HepG2 (cell line): Measurements from ENCODE around the gene ANKRD65. TPM values are rescaled to one million over a fixed set of nuclear protein-coding genes. Genes with fewer than 3 reads are reported as not detected.

Source experiments
- ATAC-seq: fragments of 200-7000 bp; cut with Tn5 transposase; 3 replicates; pipeline ENCODE4 v1.9.1; 2020; ENCODE audit warnings: mild to moderate bottlenecking, moderate library complexity
- BruUV-seq: library from RNA; stranded (reverse); fragments of 400-500 nt; replicated peaks from 2 replicates; lab custom pipeline; 2021; lab: Mats Ljungman, UMichigan
- CTCF ChIA-PET: fragments of 300-600 bp; formaldehyde crosslinking; extraction: SDS; loops from one replicate; lab custom pipeline; 2021; ENCODE audit warnings: low total read pairs, inconsistent platforms, low intra/inter-chr PET ratio; lab: Yijun Ruan, JAX
- POLR2A ChIA-PET: fragments of 350-600 bp; sonication (Branson Sonifier 250); formaldehyde crosslinking; loops from one replicate; lab custom pipeline; 2020; ENCODE audit warnings: antibody characterized with exemption, inconsistent platforms; lab: Yijun Ruan, JAX
- DNase-seq: peaks from one replicate; pipeline ENCODE4 v3.0.0-alpha.2; 2015; ENCODE audit warnings: low spot score
- FAIRE-seq: peaks from 3 replicates; lab custom pipeline; 2011; peaks lifted over from hg19 to GRCh38; lab: Jason Lieb, UNC
- H2AFZ ChIP-seq: one replicate; pipeline ENCODE4 v1.6.1; 2011; ENCODE audit warnings: low read length, inconsistent platforms
- H3K27ac ChIP-seq: fragments of 300-600 bp; 3 replicates; pipeline ENCODE4 v1.8.0; 2011; ENCODE audit warnings: mixed run types, mild to moderate bottlenecking, mixed read lengths, low read length, inconsistent platforms; ENCODE audit not compliant: insufficient read depth; ENCODE audit errors: extremely low read length
- H3K27me3 ChIP-seq, 2 experiments: fragments of 200-600 bp in 1 of 2; 2 replicates in 1 of 2; 3 replicates in 1 of 2; pipeline versions ENCODE4 v1.6.0 to v1.8.0; 2011; ENCODE audit warnings: low read length in 2 of 2, mild to moderate bottlenecking in 2 of 2, moderate library complexity in 2 of 2, inconsistent platforms in 1 of 2; ENCODE audit not compliant: insufficient read depth in 2 of 2, control insufficient read depth in 1 of 2
- H3K36me3 ChIP-seq, 2 experiments: fragments of 200-600 bp in 1 of 2; replicated peaks in 1 of 2; 2 replicates in 1 of 2; 3 replicates in 1 of 2; pipeline versions ENCODE4 v1.5.1 to v1.8.0; 2011; ENCODE audit warnings: low read length in 2 of 2, inconsistent platforms in 1 of 2; ENCODE audit not compliant: insufficient read depth in 2 of 2, control insufficient read depth in 1 of 2
- H3K4me1 ChIP-seq: 2 replicates; pipeline ENCODE4 v1.5.1; 2012; ENCODE audit warnings: low read length, inconsistent platforms; ENCODE audit not compliant: insufficient read depth
- H3K4me2 ChIP-seq: 2 replicates; pipeline ENCODE4 v1.6.0; 2011; ENCODE audit warnings: low read depth, low read length, inconsistent platforms
- H3K4me3 ChIP-seq, 3 experiments: fragments of 200-600 bp in 1 of 3; sonication (generic), shearing (Covaris generic) in 1 of 3; replicated peaks in 1 of 3; 2 replicates each; pipeline ENCODE4 v1.5.1; 2011 to 2016; ENCODE audit warnings: low read length in 3 of 3, inconsistent platforms in 2 of 3, low read depth in 2 of 3, mild to moderate bottlenecking in 2 of 3, control low read depth in 1 of 3, mixed read lengths in 1 of 3; ENCODE audit not compliant: insufficient read depth in 1 of 3
- H3K79me2 ChIP-seq: one replicate; pipeline ENCODE4 v1.6.1; 2011; ENCODE audit warnings: low read length, inconsistent platforms; ENCODE audit not compliant: insufficient read depth
- H3K9ac ChIP-seq: 2 replicates; pipeline ENCODE4 v1.6.0; 2011; ENCODE audit warnings: mild to moderate bottlenecking, low read depth, low read length, inconsistent platforms; ENCODE audit not compliant: insufficient read depth
- H3K9me3 ChIP-seq: 2 replicates; pipeline ENCODE4 v1.5.1; 2012; ENCODE audit warnings: mild to moderate bottlenecking, low read length
- H4K20me1 ChIP-seq: 2 replicates; pipeline ENCODE4 v1.6.0; 2011; ENCODE audit warnings: inconsistent platforms, mild to moderate bottlenecking, low read length, moderate library complexity; ENCODE audit not compliant: insufficient read depth
- ARNT2 ChIP-seq: sonication (generic); formaldehyde crosslinking; IDR thresholded peaks from 2 replicates; pipeline ENCODE4 v1.8.0; 2022; ENCODE audit warnings: mild to moderate bottlenecking, low read depth, missing genetic modification reagents, moderate library complexity
- IRF2 ChIP-seq: IDR thresholded peaks from 2 replicates; pipeline ENCODE4 v1.6.1; 2018; ENCODE audit warnings: missing genetic modification reagents, missing compliant biosample characterization
- NCOR1 ChIP-seq: fragments of 200-600 bp; sonication (generic); IDR thresholded peaks from 2 replicates; pipeline ENCODE4 v1.7.0; 2017; ENCODE audit warnings: antibody characterized with exemption, low read length, borderline replicate concordance
- POLR2AphosphoS5 ChIP-seq: IDR thresholded peaks from 2 replicates; pipeline ENCODE4 v1.6.1; 2012; ENCODE audit warnings: low read depth, low read length
- RBFOX2 ChIP-seq: fragments of 200-400 bp; formaldehyde crosslinking; IDR thresholded peaks from 2 replicates; pipeline ENCODE4 v1.6.1; 2017; ENCODE audit warnings: low read depth, mild to moderate bottlenecking, low read length
- SAFB2 ChIP-seq: sonication (generic); formaldehyde crosslinking; IDR thresholded peaks from 2 replicates; pipeline ENCODE4 v1.5.1; 2020; ENCODE audit warnings: missing genetic modification reagents, low read depth, mild to moderate bottlenecking, borderline replicate concordance
- SMYD3 ChIP-seq: sonication (generic); formaldehyde crosslinking; IDR thresholded peaks from 2 replicates; pipeline ENCODE4 v1.8.1; 2023; ENCODE audit warnings: mild to moderate bottlenecking, missing genetic modification reagents
- SOX5 ChIP-seq: IDR thresholded peaks from 2 replicates; pipeline ENCODE4 v1.6.1; 2016; ENCODE audit warnings: borderline replicate concordance
- TCF12 ChIP-seq, 2 experiments: fragments of 450-650 bp in 1 of 2; sonication (generic) in 1 of 2; formaldehyde crosslinking in 1 of 2; IDR thresholded peaks; 2 replicates each; pipeline versions ENCODE4 v1.6.1 to v1.8.0; 2017 to 2022; ENCODE audit warnings: antibody characterized with exemption in 1 of 2, mild to moderate bottlenecking in 1 of 2, missing genetic modification reagents in 1 of 2, moderate library complexity in 1 of 2
- ZNF136 ChIP-seq: sonication (generic); formaldehyde crosslinking; IDR thresholded peaks from 2 replicates; pipeline ENCODE4 v1.8.1; 2022; ENCODE audit warnings: low read depth, mild to moderate bottlenecking, moderate library complexity, missing genetic modification reagents
- ZNF235 ChIP-seq: sonication (generic); formaldehyde crosslinking; IDR thresholded peaks from 2 replicates; pipeline ENCODE4 v1.8.1; 2023; ENCODE audit warnings: mild to moderate bottlenecking, missing genetic modification reagents, borderline replicate concordance
- ZNF256 ChIP-seq: sonication (generic); formaldehyde crosslinking; conservative IDR thresholded peaks from 2 replicates; pipeline ENCODE4 v1.4.0; 2020; ENCODE audit warnings: missing genetic modification reagents
- ZNF839 ChIP-seq: sonication (generic); formaldehyde crosslinking; IDR thresholded peaks from 2 replicates; pipeline ENCODE4 v1.4.0; 2020; ENCODE audit warnings: missing genetic modification reagents, mild to moderate bottlenecking, borderline replicate concordance
- ZNF879 ChIP-seq: sonication (generic); formaldehyde crosslinking; IDR thresholded peaks from 2 replicates; pipeline ENCODE4 v1.8.1; 2023; ENCODE audit warnings: missing genetic modification reagents
- ZSCAN29 ChIP-seq: sonication (generic); formaldehyde crosslinking; conservative IDR thresholded peaks from 2 replicates; pipeline ENCODE4 v1.4.0; 2020; ENCODE audit warnings: mild to moderate bottlenecking, missing genetic modification reagents
- WGBS: methylation state at CpG from one replicate; pipeline ENCODE4 v1.1.6; 2017; ENCODE audit warnings: low lambda C conversion rate; 5-methylcytosine and 5-hydroxymethylcytosine counted together
- in situ Hi-C: cut with HindIII; loops from 2 replicates; pipeline ENCODE4 v1.10.0; 2017; ENCODE audit warnings: low pct_unique_long_range_greater_than_20kb; ENCODE audit not compliant: extremely low pct_ligation_motif_present
- intact Hi-C: fragments of 100-400 bp; cut with micrococcal nuclease; formaldehyde crosslinking; loops from one replicate; pipeline ENCODE4 v1.10.0; 2022; ENCODE audit not compliant: unreplicated experiment
- polyA plus RNA-seq, 8 experiments: library from polyadenylated mRNA; depleted of rRNA in 3 of 8; stranded (reverse) in 7 of 8; unstranded in 1 of 8; fragments of >200 nt; fragmentation: Illumina TruSeq in 4 of 8; extraction: Trizol in 4 of 8; gene quantifications; 2 replicates each; pipeline versions ENCODE4 v1.2.1 to v1.2.3, GENCODE V29; 2011 to 2016; ENCODE audit warnings: low read depth in 4 of 8, missing spikeins in 1 of 8, mixed read lengths in 1 of 8; ENCODE audit not compliant: insufficient read depth in 1 of 8
- total RNA-seq, 5 experiments: library from RNA; depleted of rRNA; stranded (reverse); fragments of >200 nt; fragmentation: Illumina TruSeq; extraction: Trizol; gene quantifications; 2 replicates each; pipeline ENCODE4 v1.2.3, GENCODE V29; 2016; ENCODE audit warnings: low read depth in 1 of 5
- TF ChIP-seq, protein P1 (sequence below): sonication (generic); formaldehyde crosslinking; IDR thresholded peaks from 2 replicates; pipeline ENCODE4 v1.5.0; 2020; ENCODE audit warnings: mild to moderate bottlenecking, missing genetic modification reagents

The ANKRD65 gene
- total and polyA plus RNA-seq, 2 of the 13 experiments (the other 11 are each of a cell fraction or from before 2014, with no cell fraction given) = 12.1 to 30.1 TPM

DNA sequence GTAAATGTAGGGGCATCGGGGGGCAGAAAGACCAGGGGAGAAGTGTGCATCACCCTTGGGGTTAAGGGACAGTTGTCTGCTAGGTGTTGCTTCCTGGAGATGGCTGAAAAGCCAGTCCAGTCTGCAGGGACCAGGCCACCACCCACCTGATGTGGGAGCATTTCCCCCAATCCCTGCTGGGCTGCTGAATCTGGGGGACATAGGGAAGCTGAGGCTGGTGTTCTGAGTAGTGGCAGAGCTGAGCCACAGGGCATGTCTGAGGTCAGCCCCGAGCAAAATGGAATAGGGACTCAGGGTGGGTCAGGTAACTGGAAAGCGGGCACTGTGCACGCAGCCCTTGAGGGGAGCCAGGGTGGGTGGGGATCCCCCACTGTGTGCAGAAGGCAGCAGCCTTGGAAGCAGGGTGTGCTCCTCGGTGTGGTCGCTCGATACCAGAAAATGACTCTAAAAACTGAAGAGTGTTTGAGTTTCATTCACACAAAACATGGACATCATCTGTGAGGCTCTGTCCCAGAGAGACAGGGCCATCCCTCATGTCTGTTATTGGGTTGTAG lies 19.5 kb downstream of the ANKRD65 start:
- peak overlapping the region; percentile 52 for H3K9ac ChIP-seq
- H3K4me1 ChIP-seq = peaks cover 69% of the 10 kb centered on the region
- in situ Hi-C loops = loop anchor here (5.0 kb wide), 1 partner anchor 36 kb away; the partner anchor contains the start of gene VWA1
- TF ChIP-seq IRF2 (CRISPR knock-in tag) (no peak), ZSCAN29 (CRISPR knock-in tag) (0 out of 2 replicates have a peak, but pooled peaks have one; percentile 5), ZNF235 (CRISPR knock-in tag) (0 out of 2 replicates have a peak, but pooled peaks have one; percentile 26), RBFOX2 (0 out of 2 replicates have a peak, but pooled peaks have one; percentile 27), SMYD3 (CRISPR knock-in tag) (0 out of 2 replicates have a peak, but pooled peaks have one; percentile 64), POLR2AphosphoS5 (no peak; the same call in 1 of the 2 replicates), NCOR1 (no peak), ARNT2 (CRISPR knock-in tag) (0 out of 2 replicates have a peak, but pooled peaks have one; percentile 30), ZNF839 (CRISPR knock-in tag) (no peak), SAFB2 (CRISPR knock-in tag) (0 out of 2 replicates have a peak, but pooled peaks have one; percentile 12), ZNF256 (CRISPR knock-in tag) (no peak), ZNF879 (CRISPR knock-in tag) (no peak), ZNF136 (CRISPR knock-in tag) (no peak), TCF12 (IDR thresholded peaks at IDR 0.05) (no peak), TCF12 (CRISPR knock-in tag; IDR thresholded peaks at IDR 0.05) (no peak), SOX5 (CRISPR knock-in tag) (no peak)
- TF ChIP-seq, protein P1, sequence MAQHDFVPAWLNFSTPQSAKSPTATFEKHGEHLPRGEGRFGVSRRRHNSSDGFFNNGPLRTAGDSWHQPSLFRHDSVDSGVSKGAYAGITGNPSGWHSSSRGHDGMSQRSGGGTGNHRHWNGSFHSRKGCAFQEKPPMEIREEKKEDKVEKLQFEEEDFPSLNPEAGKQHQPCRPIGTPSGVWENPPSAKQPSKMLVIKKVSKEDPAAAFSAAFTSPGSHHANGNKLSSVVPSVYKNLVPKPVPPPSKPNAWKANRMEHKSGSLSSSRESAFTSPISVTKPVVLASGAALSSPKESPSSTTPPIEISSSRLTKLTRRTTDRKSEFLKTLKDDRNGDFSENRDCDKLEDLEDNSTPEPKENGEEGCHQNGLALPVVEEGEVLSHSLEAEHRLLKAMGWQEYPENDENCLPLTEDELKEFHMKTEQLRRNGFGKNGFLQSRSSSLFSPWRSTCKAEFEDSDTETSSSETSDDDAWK (CRISPR knock-in tag) = no peak

More for the DNA sequence above, 19.5 kb downstream of the ANKRD65 start:
- BruUV-seq = no TSS peak
- Histone ChIP-seq H3K4me2 (peak overlapping the region; percentile 94), H3K27ac (peak overlapping the region; percentile 85), H3K9me3 (no peaks in the 10 kb centered on the region), H3K79me2 (peaks cover 59% of the 10 kb centered on the region), H4K20me1 (peaks cover 17% of the 10 kb centered on the region), H3K27me3 (no peaks in the 10 kb centered on the region), H2AFZ (no peak overlapping the region), H3K36me3 (peaks cover 11 to 41% of the 10 kb centered on the region in 2 experiments; a peak in 3 of 5 replicates), H3K4me3 (peak overlapping the region in 2 of 3 experiments; percentile 25 to 95; a peak in 3 of 6 replicates)
- no peak for DNase-seq
- intact Hi-C loops = no loop called here
- WGBS = 88% methylated on average over 6 of the region's 7 CpGs
- no peak for FAIRE-seq
- ChIA-PET CTCF (no interaction called here), POLR2A (interaction anchor here (0.9 to 12.4 kb wide), 10 partner anchors 13 to 104 kb away, joined by 3 to 355 read pairs (median 10); partner anchors contain the start of genes ANKRD65, MXRA8 and VWA1)
- no peak for ATAC-seq
